ENCODE results near the gene ZFP28. TPM values are rescaled to one million over a fixed set of nuclear protein-coding genes. Genes with fewer than 3 reads are reported as not detected.

Gene ZFP28
- total and polyA plus RNA-seq, 2 of the 8 experiments (the other 6 are each of a cell fraction or from before 2014, with no cell fraction given) = 1.6 to 4.5 TPM

- Histone ChIP-seq H3K23ac (ENCODE audit: insufficient read length) (no peak overlapping the region), H3K14ac (ENCODE audit: insufficient read length) (no peak overlapping the region), H3K27ac (ENCODE audit: low read depth, low read length) (no peak overlapping the region), H4K8ac (ENCODE audit: extremely low read depth, insufficient read depth, low read length) (no peak overlapping the region), H3K23me2 (ENCODE audit: low read depth, low read length) (peaks cover 14% of the 10 kb centered on the region), H3K4me1 (replicated peaks in 1 of 4; ENCODE audit: control insufficient read depth in 3 of 4, insufficient read depth in 4 of 4, low read length in 3 of 4) (peaks cover 0 to 3% (median 1%) of the 10 kb centered on the region in 4 experiments; a peak in 2 of 7 replicates), H4K91ac (replicated peaks; ENCODE audit: insufficient read length, low read length) (no peak overlapping the region), H2BK12ac (ENCODE audit: low read depth, low read length) (no peak overlapping the region), H3K36me3 (ENCODE audit: control insufficient read depth in 2 of 4, insufficient read depth in 4 of 4, low read length in 3 of 4) (peaks cover 0 to 10% (median 4%) of the 10 kb centered on the region in 4 experiments; a peak in 5 of 8 replicates), H3K18ac (ENCODE audit: extremely low read depth, low read length) (no peak overlapping the region), H3K9me3 (ENCODE audit: insufficient read depth in 2 of 2, low read depth in 1 of 2, low read length in 1 of 2) (0 out of 4 replicates have a peak, but pooled peaks cover 0 to 7% of the 10 kb centered on the region in 2 experiments), H3K27me3 (replicated peaks in 1 of 4; ENCODE audit: control insufficient read depth in 3 of 4, extremely low read depth in 1 of 4, insufficient read depth in 3 of 4, low read length in 3 of 4) (no peaks in the 10 kb centered on the region), H3K56ac (replicated peaks; ENCODE audit: insufficient read length, low read depth, low read length) (no peak overlapping the region), H2BK5ac (ENCODE audit: low read depth, low read length) (no peak overlapping the region), H2BK20ac (ENCODE audit: low read length) (no peak overlapping the region), H3K9ac (replicated peaks in 1 of 4; ENCODE audit: extremely low read depth in 1 of 4, low read depth in 3 of 4, low read length in 3 of 4) (no peak overlapping the region), H2BK120ac (replicated peaks; ENCODE audit: low read depth, low read length) (no peak overlapping the region), H3K79me1 (ENCODE audit: low read depth, low read length) (peaks cover 10% of the 10 kb centered on the region), H3K4me2 (ENCODE audit: insufficient read depth in 1 of 2, low read depth in 2 of 2, low read length in 2 of 2) (no peak overlapping the region), H3K4me3 (ENCODE audit: extremely low read depth in 1 of 4, insufficient read depth in 2 of 4, low read depth in 3 of 4, low read length in 4 of 4) (no peak overlapping the region), H2BK15ac (ENCODE audit: low read length) (no peak overlapping the region), H4K5ac (ENCODE audit: insufficient read length, low read depth, low read length) (no peak overlapping the region), H3K4ac (replicated peaks; ENCODE audit: insufficient read length, low read depth, low read length) (no peak overlapping the region), H3K79me2 (ENCODE audit: control insufficient read depth in 1 of 2, insufficient read depth in 2 of 2, low read length in 2 of 2) (peaks cover 0 to 31% of the 10 kb centered on the region in 2 experiments; a peak in 2 of 4 replicates), H2AK5ac (ENCODE audit: low read depth, low read length) (no peak overlapping the region), H4K20me1 (replicated peaks in 1 of 2; ENCODE audit: control insufficient read depth in 1 of 2, insufficient read depth in 2 of 2, low read length in 2 of 2) (peaks cover 0 to 6% of the 10 kb centered on the region in 2 experiments), H2AFZ (ENCODE audit: low read length) (no peak overlapping the region)
- FAIRE-seq = no peak
- ChIA-PET CTCF (ENCODE audit: partially characterized antibody) (no interaction called here), POLR2A (ENCODE audit: partially characterized antibody) (no interaction called here)
- DNase-seq (ENCODE audit: low read depth in 1 of 2, low spot score in 2 of 2) = no peak
- WGBS, 2 experiments (ENCODE audit: extremely low coverage in 1 of 2, insufficient coverage in 1 of 2, insufficient read length in 1 of 2, insufficient replicate concordance in 2 of 2, low coverage in 1 of 2, low lambda C conversion rate in 2 of 2, missing lambda C conversion rate in 1 of 2) = 97% methylated on average over 4 of the region's 4 CpGs; no CpG with 5 or more reads in 1 of the 2 experiments
Measured at GRCh38 chr19:56597696-56598095, 58.9 kb downstream of the ZFP28 start.
